GM18511 (cell line): ENCODE results near the gene OLIG2.

ENCODE experiments used
- ATAC-seq: cut with Tn5 transposase; IDR thresholded peaks from one replicate; pipeline ENCODE4 v1.9.1; 2021; ENCODE audit warnings: mild to moderate bottlenecking, moderate library complexity; ENCODE audit not compliant: unreplicated experiment

Gene OLIG2

GRCh38 chr21:33019885-33020557 is 5.7 kb upstream of the OLIG2 start:
- ATAC-seq: no peak

- ATAC-seq: no peak
Observed at GRCh38 chr21:33020558-33021100, 5.1 kb upstream of the OLIG2 start.

- ATAC-seq: no peak
Observed at GRCh38 chr21:33021150-33021549, 4.6 kb upstream of the OLIG2 start.

- ATAC-seq: no peak
Observed at GRCh38 chr21:33021667-33022066, 4.1 kb upstream of the OLIG2 start.

GRCh38 chr21:33022489-33022827 is 3.3 kb upstream of the OLIG2 start:
- ATAC-seq: no peak

- no peak for ATAC-seq
Observed at GRCh38 chr21:33022828-33023573, 2.7 kb upstream of the OLIG2 start.

GRCh38 chr21:33023574-33024200 is 2.0 kb upstream of the OLIG2 start:
- ATAC-seq: no peak

- no peak for ATAC-seq
Observed at GRCh38 chr21:33024201-33025103, 1.3 kb upstream of the OLIG2 start.

- no peak for ATAC-seq
Observed at GRCh38 chr21:33025106-33025488, 638 bp upstream of the OLIG2 start.

GRCh38 chr21:33026443-33026858 is 716 bp downstream of the OLIG2 start:
- ATAC-seq: no peak

- ATAC-seq: no peak
Observed at GRCh38 chr21:33026878-33027400, 1.2 kb downstream of the OLIG2 start.

- no peak for ATAC-seq
Observed at GRCh38 chr21:33027401-33028286, 1.9 kb downstream of the OLIG2 start.

- ATAC-seq: no peak
Observed at GRCh38 chr21:33028287-33028670, 2.5 kb downstream of the OLIG2 start.

- ATAC-seq: no peak
Observed at GRCh38 chr21:33028773-33029384, 3.1 kb downstream of the OLIG2 start.

GRCh38 chr21:33029385-33029921 is 3.7 kb downstream of the OLIG2 start:
- no peak for ATAC-seq

- no peak for ATAC-seq
Observed at GRCh38 chr21:33029975-33030461, 4.3 kb downstream of the OLIG2 start.

- no peak for ATAC-seq
Observed at GRCh38 chr21:33030633-33031032, 4.9 kb downstream of the OLIG2 start.

- no peak for ATAC-seq
Observed at GRCh38 chr21:33031152-33031911, 5.6 kb downstream of the OLIG2 start.
